Activated T-cell treated with anti-CD3 and anti-CD28 coated beads, Interleukin-2, amount 50 U/mL, for 1 hour (primary cell): ENCODE results near the gene P4HTM.

Source experiments
- DNase-seq: peaks from one replicate; pipeline ENCODE4 v3.0.0-alpha.2; 2020

P4HTM gene

GRCh38 chr3:49009396-49009795, 19.4 kb downstream of the P4HTM start:
- no peak for DNase-seq

GRCh38 chr3:49012441-49013017, 22.5 kb downstream of the P4HTM start:
- DNase-seq, result no peak

GRCh38 chr3:49013113-49013737, 23.2 kb downstream of the P4HTM start:
- no peak for DNase-seq

DNA sequence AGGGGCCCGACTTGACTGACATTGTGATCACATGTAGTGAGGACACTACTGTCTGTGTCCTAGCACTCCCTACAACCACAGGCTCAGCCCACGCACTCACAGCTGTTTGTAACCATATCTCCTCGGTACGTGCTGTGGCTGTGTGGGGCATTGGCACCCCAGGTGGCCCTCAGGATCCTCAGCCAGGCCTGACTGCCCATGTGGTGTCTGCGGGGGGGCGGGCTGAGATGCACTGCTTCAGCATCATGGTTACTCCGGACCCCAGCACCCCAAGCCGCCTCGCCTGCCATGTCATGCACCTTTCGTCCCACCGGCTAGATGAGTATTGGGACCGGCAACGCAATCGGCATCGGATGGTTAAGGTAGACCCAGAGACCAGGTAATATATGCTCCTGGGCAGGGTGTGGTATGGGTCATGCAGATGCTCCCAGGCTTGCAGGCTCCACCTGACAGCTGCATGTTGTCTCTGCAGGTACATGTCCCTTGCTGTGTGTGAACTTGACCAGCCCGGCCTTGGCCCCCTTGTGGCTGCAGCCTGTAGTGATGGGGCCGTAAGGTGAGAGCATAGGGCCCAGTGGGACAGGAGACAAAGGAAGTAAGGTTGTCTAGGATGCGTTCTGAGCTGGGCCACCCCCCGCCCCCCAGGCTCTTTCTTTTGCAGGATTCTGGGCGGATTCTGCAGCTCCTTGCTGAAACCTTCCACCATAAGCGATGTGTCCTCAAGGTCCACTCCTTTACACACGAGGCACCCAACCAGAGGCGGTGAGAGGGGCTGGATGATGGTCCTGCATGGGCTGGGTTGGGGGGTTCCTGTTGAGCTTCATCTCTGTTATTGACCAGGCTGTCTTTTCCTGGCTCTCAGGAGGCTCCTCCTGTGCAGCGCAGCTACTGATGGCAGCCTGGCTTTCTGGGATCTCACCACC, 24.0 kb downstream of the P4HTM start:
- DNase-seq, result peak; percentile 63

GRCh38 chr3:49015072-49015471, 25.0 kb downstream of the P4HTM start:
- no peak for DNase-seq

DNA sequence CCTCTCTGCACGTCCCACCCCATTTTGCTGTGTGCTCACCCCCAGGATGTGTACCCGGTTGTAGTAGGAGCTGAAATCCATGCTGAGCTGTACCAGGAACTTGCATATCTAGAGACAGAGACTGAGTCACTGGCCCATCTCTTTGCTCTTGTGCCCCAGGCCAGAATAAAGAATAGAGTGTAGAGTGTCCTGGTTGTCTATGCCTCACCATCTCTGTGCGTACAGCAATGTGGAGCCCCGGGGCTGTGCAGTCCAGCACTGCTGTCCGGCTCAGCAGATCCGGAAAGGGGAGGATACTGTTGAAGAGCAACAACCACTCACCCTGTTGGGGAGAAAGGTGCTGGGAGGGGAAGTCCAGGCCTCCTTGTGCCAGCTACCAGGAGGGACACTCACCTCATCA, 25.7 kb downstream of the P4HTM start:
- no peak for DNase-seq

GRCh38 chr3:49016414-49017228, 26.6 kb downstream of the P4HTM start:
- no peak for DNase-seq

- no peak for DNase-seq
Observed at GRCh38 chr3:49017229-49017970, 27.4 kb downstream of the P4HTM start.

DNA sequence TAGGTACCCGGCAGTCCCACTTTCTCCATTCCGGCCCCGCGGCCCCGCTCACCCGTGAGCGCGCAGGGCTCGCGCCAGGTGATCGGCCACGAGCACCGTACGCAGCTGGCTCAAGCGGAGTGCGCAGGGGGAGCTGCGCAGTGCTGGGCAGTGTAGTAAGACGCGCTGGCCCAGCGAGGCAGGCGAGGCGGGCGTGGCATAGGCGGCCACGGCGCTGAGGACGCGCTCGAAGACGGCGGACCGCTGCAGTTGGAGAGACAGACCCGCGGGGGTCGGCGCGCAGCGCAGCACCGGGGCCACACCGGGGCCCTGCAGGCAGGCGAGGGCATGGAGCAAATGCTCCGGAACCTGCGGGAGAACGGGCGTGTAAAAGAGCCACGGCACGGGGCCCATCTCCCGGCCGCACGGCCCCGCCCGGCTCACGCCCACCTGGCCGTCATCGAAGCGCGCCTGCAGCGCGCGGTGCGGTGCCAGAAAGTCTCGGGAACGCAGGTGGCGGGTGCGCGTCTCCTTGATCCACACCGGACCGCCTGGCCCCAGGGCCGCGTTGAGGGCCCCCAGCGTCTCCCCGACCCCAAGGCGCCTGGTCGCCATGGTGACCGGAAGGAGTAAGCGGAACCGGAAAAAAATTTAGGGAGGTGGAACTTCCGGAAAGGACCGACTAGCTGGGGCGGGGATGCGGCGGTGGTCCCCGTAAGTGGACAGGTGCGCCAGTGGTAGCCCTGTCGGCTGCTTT, 28.1 kb downstream of the P4HTM start, which contains the start of gene DALRD3:
Gene DALRD3 (minus strand): TSS at position 610 of the 736 bp plus-strand sequence. CDS start 16 bp downstream, at position 594.
- peak; percentile 69 for DNase-seq

DNA sequence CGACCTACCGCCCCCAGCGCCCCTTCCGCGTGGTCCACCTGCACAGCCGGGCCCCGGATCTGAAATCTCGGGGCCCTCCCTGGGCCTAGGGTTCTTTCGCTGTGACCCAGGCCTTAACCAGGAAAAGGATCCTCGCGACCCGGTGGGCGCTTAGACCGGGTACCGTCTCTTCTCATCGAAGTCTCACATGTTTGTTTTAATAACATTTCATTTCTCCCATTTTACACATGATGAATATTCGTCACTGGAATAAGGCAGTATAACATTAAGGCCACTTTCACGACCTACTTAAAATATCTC, 28.6 kb downstream of the P4HTM start:
- no peak for DNase-seq

DNA sequence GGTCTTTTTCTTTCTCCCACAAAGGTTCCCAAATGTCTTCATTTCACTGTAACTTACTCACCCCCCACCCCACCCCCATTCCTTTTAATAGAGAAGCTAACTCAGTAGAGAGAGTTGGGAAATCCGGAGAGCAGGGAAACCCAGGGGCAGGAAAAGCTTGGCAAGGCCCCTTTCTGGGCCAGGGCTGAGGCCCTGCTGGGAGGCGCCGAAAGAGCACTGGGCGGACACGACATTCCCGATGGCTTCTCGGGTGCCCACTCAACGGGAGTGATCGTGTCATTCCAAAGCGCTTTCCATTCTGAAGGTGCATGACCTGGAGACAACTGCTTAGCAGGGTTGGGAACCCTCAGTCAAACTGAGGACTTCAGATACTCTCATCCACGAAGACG, 29.9 kb downstream of the P4HTM start:
- no peak for DNase-seq

- DNase-seq, result peak; percentile 43
Observed at GRCh38 chr3:49020330-49021212, 30.5 kb downstream of the P4HTM start.

DNA sequence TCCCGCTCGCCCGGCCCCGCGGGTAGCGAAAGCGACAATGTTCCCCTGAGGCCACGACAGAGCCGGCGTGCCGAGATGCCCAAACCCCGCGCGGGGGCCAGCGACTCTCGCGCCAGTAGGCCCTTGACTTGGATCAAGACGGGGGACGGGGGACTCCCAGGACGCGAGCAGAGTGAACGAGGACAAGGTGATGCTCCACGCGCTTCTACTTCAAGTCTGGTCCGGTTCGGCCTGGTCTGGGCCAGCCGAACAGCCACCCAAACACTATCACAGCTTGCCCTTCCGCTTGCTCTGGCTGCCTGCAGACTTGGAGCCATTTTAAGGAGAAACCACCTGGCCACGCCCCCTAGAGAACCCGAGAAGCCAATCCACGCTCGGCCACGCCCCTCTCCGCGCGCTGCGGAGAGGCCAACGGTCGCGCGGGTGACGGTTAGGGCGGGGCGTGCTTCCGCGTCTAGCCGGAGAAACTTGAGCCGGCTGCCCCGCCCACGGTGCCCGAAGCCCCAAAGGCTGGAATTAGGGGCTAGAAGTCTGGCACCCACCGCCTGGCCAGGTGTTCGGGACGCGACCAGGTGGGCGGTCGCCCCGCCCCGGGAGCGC, 31.3 kb downstream of the P4HTM start:
- DNase-seq, result peak; percentile 98

- DNase-seq, result peak; percentile 94
Observed at GRCh38 chr3:49021813-49022687, 32.0 kb downstream of the P4HTM start, which contains the start of gene NDUFAF3. TSS of gene NDUFAF3 (plus strand) at chr3:49022121. CDS start at chr3:49022145, 24 bp downstream.

- DNase-seq, result no peak
Observed at GRCh38 chr3:49022688-49023171, 32.7 kb downstream of the P4HTM start.

GRCh38 chr3:49023775-49024174, 33.7 kb downstream of the P4HTM start:
- DNase-seq, result no peak

- DNase-seq, result no peak
Observed at GRCh38 chr3:49024449-49024848, 34.4 kb downstream of the P4HTM start.

GRCh38 chr3:49025005-49025792, 35.2 kb downstream of the P4HTM start:
- no peak for DNase-seq
